ENCODE measurements around the gene MCCC2.

Gene MCCC2

GRCh38 chr5:71651579-71651978 is 64.4 kb downstream of the MCCC2 start:
- no peaks in the 10 kb centered on the region for H3K27me3 ChIP-seq (replicated peaks)
- H3K36me3 ChIP-seq (replicated peaks) = peaks cover under 1% of the 10 kb centered on the region
- no peak overlapping the region for H3K4me3 ChIP-seq (ENCODE audit: low read depth, low read length)
- no peak overlapping the region for H3K27ac ChIP-seq
- DNase-seq = no peak
- in situ Hi-C loops (cut with HindIII; ENCODE audit: low pct_ligation_motif_present, low sequenced_read_pairs) = no loop called here
- no peak for TF ChIP-seq CTCF (IDR thresholded peaks at IDR 0.05; ENCODE audit: low read depth, low read length, missing control alignments)

GRCh38 chr5:71652349-71652748 is 65.2 kb downstream of the MCCC2 start:
- H3K27me3 ChIP-seq (replicated peaks) = no peaks in the 10 kb centered on the region
- H3K36me3 ChIP-seq (replicated peaks) = no peaks in the 10 kb centered on the region
- no peak for DNase-seq
- TF ChIP-seq CTCF (IDR thresholded peaks at IDR 0.05; ENCODE audit: low read depth, low read length, missing control alignments) = no peak
- no peak overlapping the region for H3K27ac ChIP-seq
- in situ Hi-C loops (cut with HindIII; ENCODE audit: low pct_ligation_motif_present, low sequenced_read_pairs) = no loop called here
- H3K4me3 ChIP-seq (ENCODE audit: low read depth, low read length) = no peak overlapping the region

DNA sequence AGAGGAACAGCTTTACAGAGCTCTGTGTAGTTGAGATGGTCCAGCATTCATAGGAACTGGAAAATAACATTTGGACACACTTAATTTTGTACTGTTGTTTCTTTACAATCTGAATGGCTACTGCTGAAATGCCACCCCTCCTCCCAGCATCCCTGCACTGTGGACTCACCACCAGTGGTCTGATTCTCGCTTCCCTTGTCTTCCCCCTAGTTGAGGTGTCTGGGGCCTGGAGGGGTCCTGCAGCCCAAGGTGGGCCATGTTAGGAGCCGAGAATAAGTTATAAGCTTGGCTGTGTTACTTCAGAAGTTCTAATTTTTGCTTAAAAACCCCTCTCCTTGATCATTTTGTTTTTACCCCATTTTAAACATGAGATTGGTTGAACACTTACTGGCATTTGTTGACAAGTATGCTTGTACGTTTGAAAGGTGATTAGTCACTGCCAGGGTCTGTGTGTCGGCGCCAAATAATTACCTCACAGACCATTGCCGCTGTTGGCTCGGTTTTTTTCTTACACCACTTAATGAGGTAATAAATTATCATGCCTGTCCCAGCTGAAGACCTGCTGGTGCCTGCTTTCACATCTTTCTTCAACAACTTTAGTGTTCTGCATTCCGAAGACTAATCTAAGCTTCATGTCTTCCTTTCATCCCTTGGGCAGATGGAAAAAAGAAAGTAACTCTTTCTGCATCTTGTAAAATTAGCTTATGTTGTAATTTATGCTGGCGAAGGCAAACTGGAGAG is 65.8 kb downstream of the MCCC2 start:
- in situ Hi-C loops (cut with HindIII; ENCODE audit: low pct_ligation_motif_present, low sequenced_read_pairs) = no loop called here
- Histone ChIP-seq H3K27ac (no peak overlapping the region), H3K36me3 (replicated peaks) (no peaks in the 10 kb centered on the region), H3K4me3 (ENCODE audit: low read depth, low read length) (no peak overlapping the region), H3K27me3 (replicated peaks) (no peaks in the 10 kb centered on the region)
- no peak for TF ChIP-seq CTCF (IDR thresholded peaks at IDR 0.05; ENCODE audit: low read depth, low read length, missing control alignments)
- DNase-seq = no peak

- Histone ChIP-seq H3K27me3 (replicated peaks) (no peaks in the 10 kb centered on the region), H3K4me3 (ENCODE audit: low read depth, low read length) (no peak overlapping the region), H3K27ac (no peak overlapping the region), H3K36me3 (replicated peaks) (no peaks in the 10 kb centered on the region)
- DNase-seq = no peak
- in situ Hi-C loops (cut with HindIII; ENCODE audit: low pct_ligation_motif_present, low sequenced_read_pairs) = no loop called here
- TF ChIP-seq CTCF (IDR thresholded peaks at IDR 0.05; ENCODE audit: low read depth, low read length, missing control alignments) = no peak
Measured at GRCh38 chr5:71658916-71659662, 71.9 kb downstream of the MCCC2 start.

DNA sequence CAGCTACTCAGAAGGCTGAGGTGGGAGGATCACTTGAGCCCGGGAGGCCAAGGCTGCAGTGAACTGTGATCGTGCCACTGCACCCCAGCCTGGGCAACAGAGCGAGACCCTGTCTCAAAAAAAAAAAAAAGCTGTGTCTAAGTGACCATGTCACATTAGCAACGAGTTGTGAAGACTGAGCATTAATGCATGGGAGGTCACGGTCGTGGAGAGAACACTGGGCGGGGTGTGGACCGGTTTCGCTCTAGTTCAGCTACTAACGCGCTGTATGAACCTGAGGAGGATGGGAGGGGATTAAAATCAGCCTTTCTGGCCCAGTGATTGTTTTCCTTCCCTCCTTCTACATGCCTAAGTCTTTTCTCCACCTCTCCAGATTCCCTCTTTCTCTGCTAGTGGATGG is 75.2 kb downstream of the MCCC2 start:
- no peak overlapping the region for H3K27ac ChIP-seq
- no peaks in the 10 kb centered on the region for H3K27me3 ChIP-seq (replicated peaks)
- H3K36me3 ChIP-seq (replicated peaks) = no peaks in the 10 kb centered on the region
- no peak for DNase-seq
- H3K4me3 ChIP-seq (ENCODE audit: low read depth, low read length) = no peak overlapping the region
- TF ChIP-seq CTCF (IDR thresholded peaks at IDR 0.05; ENCODE audit: low read depth, low read length, missing control alignments) = no peak
- in situ Hi-C loops (cut with HindIII; ENCODE audit: low pct_ligation_motif_present, low sequenced_read_pairs) = no loop called here
